Liver (tissue), 9 donors: ENCODE results near the gene BRSK2. TPM values are rescaled to one million over a fixed set of nuclear protein-coding genes. Genes with fewer than 3 reads are reported as not detected.
"Not testable (repeated sequence)": the region's sequence is repeated elsewhere in the genome, so short reads cannot be mapped to it uniquely, and the experiment has no call there.

Experiments used
- DNase-seq: peaks from one replicate; pipeline ENCODE4 v3.0.0-alpha.2; 2017; ENCODE audit warnings: low spot score
- H3K27ac ChIP-seq, 2 donors: one replicate each; pipeline ENCODE4 v1.7.0; 2013; ENCODE audit warnings: inconsistent platforms in 2 of 2, low read length in 2 of 2, control low read depth in 1 of 2, low read depth in 1 of 2, mild to moderate bottlenecking in 1 of 2
- H3K27me3 ChIP-seq, 4 donors: one replicate each; pipeline versions ENCODE4 v1.6.1 to v1.7.0; 2013; ENCODE audit warnings: low read length in 3 of 4, inconsistent platforms in 1 of 4, mild to moderate bottlenecking in 1 of 4, moderate library complexity in 1 of 4; ENCODE audit not compliant: control insufficient read depth in 4 of 4, insufficient read depth in 4 of 4
- H3K36me3 ChIP-seq, 4 donors: one replicate each; pipeline versions ENCODE4 v1.6.1 to v1.7.0; 2013; ENCODE audit warnings: low read length in 3 of 4, mild to moderate bottlenecking in 3 of 4, low read depth in 1 of 4, moderate library complexity in 1 of 4; ENCODE audit not compliant: control insufficient read depth in 4 of 4, insufficient read depth in 3 of 4
- H3K4me1 ChIP-seq, 4 donors: one replicate each; pipeline versions ENCODE4 v1.6.1 to v1.7.0; 2013; ENCODE audit warnings: low read length in 3 of 4, mild to moderate bottlenecking in 3 of 4, moderate library complexity in 1 of 4; ENCODE audit not compliant: control insufficient read depth in 4 of 4, insufficient read depth in 4 of 4
- H3K4me3 ChIP-seq, 3 donors: one replicate each; pipeline versions ENCODE4 v1.6.1 to v1.7.0; 2013; ENCODE audit warnings: low read length in 3 of 3, control low read depth in 1 of 3, low read depth in 1 of 3, mild to moderate bottlenecking in 1 of 3
- H3K9ac ChIP-seq, 2 donors: one replicate each; pipeline ENCODE4 v1.7.0; 2013; ENCODE audit warnings: low read length in 2 of 2, mild to moderate bottlenecking in 2 of 2, moderate library complexity in 2 of 2, control low read depth in 1 of 2, low read depth in 1 of 2
- H3K9me3 ChIP-seq, 4 donors: one replicate each; pipeline versions ENCODE4 v1.6.1 to v1.7.0; 2013; ENCODE audit warnings: low read length in 3 of 4; ENCODE audit not compliant: control insufficient read depth in 4 of 4
- EGR1 ChIP-seq, 2 donors: IDR thresholded peaks; 2 replicates each; pipeline ENCODE4 v1.6.1; 2016 to 2018; ENCODE audit warnings: antibody characterized with exemption in 2 of 2, low read depth in 2 of 2
- FOXA2 ChIP-seq: IDR thresholded peaks from 2 replicates; pipeline ENCODE4 v1.6.1; 2016; ENCODE audit warnings: antibody characterized with exemption
- GABPA ChIP-seq, 2 donors: IDR thresholded peaks in 1 of 2; conservative IDR thresholded peaks in 1 of 2; 2 replicates each; pipeline ENCODE4 v1.6.1; 2016; ENCODE audit warnings: antibody characterized with exemption in 2 of 2, mild to moderate bottlenecking in 1 of 2, moderate library complexity in 1 of 2
- HNF4A ChIP-seq, 2 donors: conservative IDR thresholded peaks; 2 replicates each; pipeline ENCODE4 v1.6.1; 2016; ENCODE audit warnings: antibody characterized with exemption in 2 of 2, mild to moderate bottlenecking in 2 of 2
- HNF4G ChIP-seq: IDR thresholded peaks from 2 replicates; pipeline ENCODE4 v1.6.1; 2016; ENCODE audit warnings: antibody characterized with exemption
- JUND ChIP-seq, 2 donors: IDR thresholded peaks; 2 replicates each; pipeline ENCODE4 v1.6.1; 2016; ENCODE audit warnings: antibody characterized with exemption in 2 of 2
- NR2F2 ChIP-seq: IDR thresholded peaks from 2 replicates; pipeline ENCODE4 v1.6.1; 2016; ENCODE audit warnings: antibody characterized with exemption
- RAD21 ChIP-seq, 2 donors: IDR thresholded peaks; 2 replicates each; pipeline ENCODE4 v1.6.1; 2016; ENCODE audit warnings: antibody characterized with exemption in 2 of 2, mild to moderate bottlenecking in 2 of 2
- RXRA ChIP-seq, 2 donors: IDR thresholded peaks; 2 replicates each; pipeline ENCODE4 v1.6.1; 2017 to 2018; ENCODE audit warnings: antibody characterized with exemption in 2 of 2, mild to moderate bottlenecking in 1 of 2
- SP1 ChIP-seq: IDR thresholded peaks from 2 replicates; pipeline ENCODE4 v1.6.1; 2018; ENCODE audit warnings: antibody characterized with exemption, mild to moderate bottlenecking
- TAF1 ChIP-seq: conservative IDR thresholded peaks from 2 replicates; pipeline ENCODE4 v1.6.1; 2016; ENCODE audit warnings: antibody characterized with exemption, mild to moderate bottlenecking
- YY1 ChIP-seq: IDR thresholded peaks from 2 replicates; pipeline ENCODE4 v1.6.1; 2016; ENCODE audit warnings: antibody characterized with exemption, mild to moderate bottlenecking
- WGBS: extraction: QIAGEN DNeasy Blood & Tissue Kit; methylation state at CpG from one replicate; pipeline ENCODE4 v1.1.7; 2013; 5-methylcytosine and 5-hydroxymethylcytosine counted together
- polyA plus RNA-seq, 2 donors: library from polyadenylated mRNA; stranded (reverse) in 1 of 2; unstranded in 1 of 2; fragments of 200-250 nt in 1 of 2; fragments of >200 nt in 1 of 2; fragmentation: Nextera tagmentation in 1 of 2; extraction: Ambion mirVana in 1 of 2; gene quantifications; one replicate each; pipeline versions ENCODE4 v1.2.1 to v1.2.3, GENCODE V29; 2013 to 2015
- total RNA-seq, 2 donors: library from RNA; depleted of rRNA; stranded (reverse); fragments of >200 nt; gene quantifications; one replicate each; pipeline ENCODE4 v1.2.3, GENCODE V29; 2014
- TF ChIP-seq, protein P1 (sequence below): IDR thresholded peaks from 2 replicates; pipeline ENCODE4 v1.6.1; 2016; ENCODE audit warnings: antibody characterized with exemption, mild to moderate bottlenecking
- TF ChIP-seq, protein P2 (sequence below): IDR thresholded peaks from 2 replicates; pipeline ENCODE4 v1.6.1; 2016; ENCODE audit warnings: antibody characterized with exemption
- TF ChIP-seq, protein P3 (sequence below): fragments of 150-350 bp; IDR thresholded peaks from 2 replicates; pipeline ENCODE4 v1.5.1; 2017; ENCODE audit warnings: improper control_type of control experiment, low read depth, low read length; ENCODE audit not compliant: missing input control
- TF ChIP-seq, protein P4 (sequence below): IDR thresholded peaks from 2 replicates; pipeline ENCODE4 v1.6.1; 2016; ENCODE audit warnings: antibody characterized with exemption
- donor health status: healthy.
- donor health status: healthy.
- donor health status: healthy.
- donor health status: healthy.
- donor health status: healthy.

BRSK2 gene
- total and polyA plus RNA-seq, 4 donors: 0.05 to 0.17 TPM; not detected in 2

DNA sequence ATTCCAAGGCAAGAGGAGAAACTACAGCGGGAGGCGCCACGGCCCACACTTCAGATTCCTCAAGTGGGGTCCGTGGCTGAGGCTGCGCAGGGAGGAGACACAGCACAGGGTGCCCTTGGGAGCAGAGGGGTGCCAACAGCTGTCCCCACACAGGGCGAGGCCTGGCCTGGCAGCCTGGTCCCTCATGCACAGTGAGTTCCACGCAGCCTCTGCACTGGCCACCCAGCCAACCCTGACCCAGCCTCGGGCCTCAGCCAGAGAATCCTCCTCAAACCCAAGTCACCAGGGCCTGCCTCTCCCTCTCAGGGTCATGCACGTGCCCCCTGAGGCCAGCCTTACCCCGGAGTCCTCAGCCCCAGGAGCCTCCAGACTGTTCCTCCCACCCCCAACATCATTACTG, 119.3 kb downstream of the BRSK2 start:
- WGBS: 86% methylated on average over 10 of the region's 10 CpGs
- no peaks in the 10 kb centered on the region for H3K27me3 ChIP-seq
- H3K9ac ChIP-seq: no peak overlapping the region
- H3K9me3 ChIP-seq: no peaks in the 10 kb centered on the region
- no peak for DNase-seq
- TF ChIP-seq HNF4A (conservative IDR thresholded peaks at IDR 0.05): no peak
- no peak for TF ChIP-seq GABPA (IDR thresholded peaks at IDR 0.05 in 1 of 2, conservative IDR thresholded peaks at IDR 0.05 in 1 of 2)
- no peak for TF ChIP-seq HNF4G
- TF ChIP-seq TAF1: no peak
- H3K4me1 ChIP-seq: peaks cover 0 to 4% (median 1%) of the 10 kb centered on the region in 4 donors
- H3K36me3 ChIP-seq: no peaks in the 10 kb centered on the region
- H3K27ac ChIP-seq: no peak overlapping the region
- H3K4me3 ChIP-seq: no peak overlapping the region

DNA sequence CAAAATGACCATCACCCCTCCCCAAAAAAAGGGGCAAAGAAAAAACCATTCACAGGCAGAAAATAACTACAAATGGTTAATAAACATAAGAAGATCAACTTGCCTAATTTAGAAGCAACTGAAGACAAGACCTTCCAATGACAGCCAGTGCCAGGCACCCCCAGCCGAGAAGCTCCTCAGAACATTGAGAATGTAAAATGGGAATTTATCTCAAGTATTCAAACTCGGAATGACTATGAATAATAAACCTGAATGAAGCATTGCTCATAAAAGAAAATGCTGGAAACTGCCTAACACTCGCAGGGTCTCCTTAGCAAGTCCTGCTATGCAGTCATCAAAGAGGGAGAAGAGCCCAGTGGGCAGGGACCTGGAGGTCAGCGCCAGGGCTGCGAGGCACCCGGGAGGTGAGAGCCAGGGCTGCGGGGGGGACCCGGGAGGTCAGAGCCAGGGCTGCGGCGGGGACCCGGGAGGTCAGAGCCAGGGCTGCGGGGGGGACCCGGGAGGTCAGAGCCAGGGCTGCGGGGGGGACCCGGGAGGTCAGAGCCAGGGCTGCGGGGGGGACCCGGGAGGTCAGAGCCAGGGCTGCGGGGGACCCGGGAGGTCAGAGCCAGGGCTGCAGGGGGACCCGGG, 120.0 kb downstream of the BRSK2 start:
- TF ChIP-seq YY1 (no peak), GABPA (IDR thresholded peaks at IDR 0.05 in 1 of 2, conservative IDR thresholded peaks at IDR 0.05 in 1 of 2) (no peak), RAD21 (IDR thresholded peaks at IDR 0.05) (no peak), NR2F2 (no peak), HNF4A (conservative IDR thresholded peaks at IDR 0.05) (no peak), HNF4G (no peak), SP1 (no peak), EGR1 (IDR thresholded peaks at IDR 0.05; ENCODE audit: low read depth in 2 of 2) (no peak), JUND (IDR thresholded peaks at IDR 0.05) (no peak), TAF1 (no peak), RXRA (IDR thresholded peaks at IDR 0.05) (no peak), FOXA2 (no peak)
- TF ChIP-seq, protein P1, sequence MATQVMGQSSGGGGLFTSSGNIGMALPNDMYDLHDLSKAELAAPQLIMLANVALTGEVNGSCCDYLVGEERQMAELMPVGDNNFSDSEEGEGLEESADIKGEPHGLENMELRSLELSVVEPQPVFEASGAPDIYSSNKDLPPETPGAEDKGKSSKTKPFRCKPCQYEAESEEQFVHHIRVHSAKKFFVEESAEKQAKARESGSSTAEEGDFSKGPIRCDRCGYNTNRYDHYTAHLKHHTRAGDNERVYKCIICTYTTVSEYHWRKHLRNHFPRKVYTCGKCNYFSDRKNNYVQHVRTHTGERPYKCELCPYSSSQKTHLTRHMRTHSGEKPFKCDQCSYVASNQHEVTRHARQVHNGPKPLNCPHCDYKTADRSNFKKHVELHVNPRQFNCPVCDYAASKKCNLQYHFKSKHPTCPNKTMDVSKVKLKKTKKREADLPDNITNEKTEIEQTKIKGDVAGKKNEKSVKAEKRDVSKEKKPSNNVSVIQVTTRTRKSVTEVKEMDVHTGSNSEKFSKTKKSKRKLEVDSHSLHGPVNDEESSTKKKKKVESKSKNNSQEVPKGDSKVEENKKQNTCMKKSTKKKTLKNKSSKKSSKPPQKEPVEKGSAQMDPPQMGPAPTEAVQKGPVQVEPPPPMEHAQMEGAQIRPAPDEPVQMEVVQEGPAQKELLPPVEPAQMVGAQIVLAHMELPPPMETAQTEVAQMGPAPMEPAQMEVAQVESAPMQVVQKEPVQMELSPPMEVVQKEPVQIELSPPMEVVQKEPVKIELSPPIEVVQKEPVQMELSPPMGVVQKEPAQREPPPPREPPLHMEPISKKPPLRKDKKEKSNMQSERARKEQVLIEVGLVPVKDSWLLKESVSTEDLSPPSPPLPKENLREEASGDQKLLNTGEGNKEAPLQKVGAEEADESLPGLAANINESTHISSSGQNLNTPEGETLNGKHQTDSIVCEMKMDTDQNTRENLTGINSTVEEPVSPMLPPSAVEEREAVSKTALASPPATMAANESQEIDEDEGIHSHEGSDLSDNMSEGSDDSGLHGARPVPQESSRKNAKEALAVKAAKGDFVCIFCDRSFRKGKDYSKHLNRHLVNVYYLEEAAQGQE: no peak
- TF ChIP-seq, protein P2, sequence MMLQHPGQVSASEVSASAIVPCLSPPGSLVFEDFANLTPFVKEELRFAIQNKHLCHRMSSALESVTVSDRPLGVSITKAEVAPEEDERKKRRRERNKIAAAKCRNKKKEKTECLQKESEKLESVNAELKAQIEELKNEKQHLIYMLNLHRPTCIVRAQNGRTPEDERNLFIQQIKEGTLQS: no peak
- TF ChIP-seq, protein P3, sequence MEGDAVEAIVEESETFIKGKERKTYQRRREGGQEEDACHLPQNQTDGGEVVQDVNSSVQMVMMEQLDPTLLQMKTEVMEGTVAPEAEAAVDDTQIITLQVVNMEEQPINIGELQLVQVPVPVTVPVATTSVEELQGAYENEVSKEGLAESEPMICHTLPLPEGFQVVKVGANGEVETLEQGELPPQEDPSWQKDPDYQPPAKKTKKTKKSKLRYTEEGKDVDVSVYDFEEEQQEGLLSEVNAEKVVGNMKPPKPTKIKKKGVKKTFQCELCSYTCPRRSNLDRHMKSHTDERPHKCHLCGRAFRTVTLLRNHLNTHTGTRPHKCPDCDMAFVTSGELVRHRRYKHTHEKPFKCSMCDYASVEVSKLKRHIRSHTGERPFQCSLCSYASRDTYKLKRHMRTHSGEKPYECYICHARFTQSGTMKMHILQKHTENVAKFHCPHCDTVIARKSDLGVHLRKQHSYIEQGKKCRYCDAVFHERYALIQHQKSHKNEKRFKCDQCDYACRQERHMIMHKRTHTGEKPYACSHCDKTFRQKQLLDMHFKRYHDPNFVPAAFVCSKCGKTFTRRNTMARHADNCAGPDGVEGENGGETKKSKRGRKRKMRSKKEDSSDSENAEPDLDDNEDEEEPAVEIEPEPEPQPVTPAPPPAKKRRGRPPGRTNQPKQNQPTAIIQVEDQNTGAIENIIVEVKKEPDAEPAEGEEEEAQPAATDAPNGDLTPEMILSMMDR: no peak
- TF ChIP-seq, protein P4, sequence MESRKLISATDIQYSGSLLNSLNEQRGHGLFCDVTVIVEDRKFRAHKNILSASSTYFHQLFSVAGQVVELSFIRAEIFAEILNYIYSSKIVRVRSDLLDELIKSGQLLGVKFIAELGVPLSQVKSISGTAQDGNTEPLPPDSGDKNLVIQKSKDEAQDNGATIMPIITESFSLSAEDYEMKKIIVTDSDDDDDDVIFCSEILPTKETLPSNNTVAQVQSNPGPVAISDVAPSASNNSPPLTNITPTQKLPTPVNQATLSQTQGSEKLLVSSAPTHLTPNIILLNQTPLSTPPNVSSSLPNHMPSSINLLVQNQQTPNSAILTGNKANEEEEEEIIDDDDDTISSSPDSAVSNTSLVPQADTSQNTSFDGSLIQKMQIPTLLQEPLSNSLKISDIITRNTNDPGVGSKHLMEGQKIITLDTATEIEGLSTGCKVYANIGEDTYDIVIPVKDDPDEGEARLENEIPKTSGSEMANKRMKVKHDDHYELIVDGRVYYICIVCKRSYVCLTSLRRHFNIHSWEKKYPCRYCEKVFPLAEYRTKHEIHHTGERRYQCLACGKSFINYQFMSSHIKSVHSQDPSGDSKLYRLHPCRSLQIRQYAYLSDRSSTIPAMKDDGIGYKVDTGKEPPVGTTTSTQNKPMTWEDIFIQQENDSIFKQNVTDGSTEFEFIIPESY: no peak
- 93% methylated on average over 20 of the region's 20 CpGs for WGBS
- H3K9ac ChIP-seq: no peak overlapping the region
- H3K4me3 ChIP-seq: no peak overlapping the region
- peaks cover 0 to 2% (median 1%) of the 10 kb centered on the region in 4 donors for H3K4me1 ChIP-seq
- no peak for DNase-seq
- H3K36me3 ChIP-seq: no peaks in the 10 kb centered on the region
- H3K27ac ChIP-seq: no peak overlapping the region
- H3K27me3 ChIP-seq: no peaks in the 10 kb centered on the region
- H3K9me3 ChIP-seq: no peaks in the 10 kb centered on the region

DNA sequence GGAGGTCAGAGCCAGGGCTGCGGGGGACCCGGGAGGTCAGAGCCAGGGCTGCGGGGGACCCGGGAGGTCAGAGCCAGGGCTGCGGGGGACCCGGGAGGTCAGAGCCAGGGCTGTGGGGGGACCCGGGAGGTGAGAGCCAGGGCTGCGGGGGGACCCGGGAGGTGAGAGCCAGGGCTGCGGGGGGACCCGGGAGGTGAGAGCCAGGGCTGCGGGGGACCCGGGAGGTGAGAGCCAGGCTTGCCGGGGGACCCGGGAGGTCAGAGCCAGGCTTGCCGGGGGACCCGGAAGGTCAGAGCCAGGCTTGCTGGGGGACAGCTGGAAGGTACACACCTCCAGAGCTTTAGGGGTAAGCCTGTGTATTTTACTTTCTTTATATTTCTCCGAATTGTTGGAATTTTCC, 120.6 kb downstream of the BRSK2 start:
- 92% methylated on average over 16 of the region's 18 CpGs for WGBS
- H3K9me3 ChIP-seq, H3K27me3 ChIP-seq, H3K27ac ChIP-seq, H3K9ac ChIP-seq, H3K4me3 ChIP-seq, H3K36me3 ChIP-seq, DNase-seq, H3K4me1 ChIP-seq: not testable (repeated sequence)
